Frontal cortex (tissue), 4 donors: ENCODE results near the gene ENOX1. TPM values are rescaled to one million over a fixed set of nuclear protein-coding genes. Genes with fewer than 3 reads are reported as not detected.

Source experiments
- DNase-seq, 2 donors: peaks; one replicate each; pipeline ENCODE4 v3.0.0; 2012; ENCODE audit warnings: low spot score in 2 of 2
- FAIRE-seq: peaks from 2 replicates; lab custom pipeline; 2012; peaks lifted over from hg19 to GRCh38; lab: Jason Lieb, UNC
- total RNA-seq: library from RNA; depleted of rRNA; stranded (reverse); fragments of >200 nt; gene quantifications from one replicate; pipeline ENCODE4 v1.2.3, GENCODE V29; 2014
- donor health status: control.
- donor health status: control.
- donor health status: control.

ENOX1 gene
- total RNA-seq, 1 donor from 2014 or later = 50.5 TPM

DNA sequence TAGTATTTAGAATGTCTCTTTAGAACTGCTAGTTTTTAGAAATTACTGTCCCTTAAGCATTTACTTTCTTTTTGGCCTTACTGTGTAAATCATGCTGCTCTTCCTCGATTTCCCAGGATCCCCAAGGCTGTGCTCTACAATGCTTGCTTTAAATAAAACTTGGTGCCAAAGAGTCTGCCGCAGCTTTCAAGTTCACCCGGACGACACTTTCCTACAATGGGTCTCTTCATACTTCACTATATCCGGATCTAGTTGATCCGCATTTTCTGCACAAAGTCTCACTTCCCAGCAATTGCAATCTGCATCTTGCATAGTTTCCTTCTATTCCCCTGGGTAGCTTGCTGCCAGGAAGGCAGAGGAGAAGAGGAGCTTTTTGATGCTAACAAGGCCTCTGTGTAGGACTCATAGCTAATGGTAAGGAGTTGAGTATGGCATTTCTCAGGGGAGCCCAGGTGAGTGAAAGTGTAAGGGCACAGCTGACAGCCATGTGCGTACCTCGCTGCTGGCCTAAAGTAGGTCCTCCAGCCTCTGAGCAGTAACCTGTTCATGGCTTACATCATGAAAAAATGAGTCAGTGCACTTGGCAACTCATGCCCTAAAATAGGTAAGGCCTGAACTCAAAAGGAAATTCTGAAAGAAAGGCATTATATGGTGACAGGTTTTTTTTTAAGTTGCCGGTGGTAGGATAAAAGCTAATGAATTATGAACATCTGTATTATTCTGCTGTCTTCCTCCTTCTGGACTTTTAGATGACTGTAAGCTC is 101.6 kb downstream of the ENOX1 start:
- FAIRE-seq (no peak), DNase-seq (no peak)

DNA sequence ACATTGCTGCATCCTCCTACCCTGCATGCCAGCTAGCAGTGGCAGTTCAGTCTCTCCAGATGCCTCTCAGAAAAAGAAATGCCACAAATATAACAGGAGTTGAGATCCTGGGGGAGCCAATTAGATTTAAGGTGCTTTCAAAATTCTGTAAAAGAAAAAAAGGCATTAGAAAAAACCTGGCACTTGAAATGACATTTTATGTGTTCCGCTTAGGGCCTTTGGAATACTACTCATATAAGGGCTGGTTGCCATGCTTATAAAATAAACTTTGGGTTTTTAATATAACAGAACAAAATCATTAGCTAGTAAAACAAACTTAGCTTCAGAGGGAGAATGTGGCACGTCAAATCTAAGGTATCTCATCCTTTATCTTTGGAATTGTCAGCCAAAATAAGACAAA is 104.1 kb downstream of the ENOX1 start:
- FAIRE-seq (no peak), DNase-seq (no peak)

DNA sequence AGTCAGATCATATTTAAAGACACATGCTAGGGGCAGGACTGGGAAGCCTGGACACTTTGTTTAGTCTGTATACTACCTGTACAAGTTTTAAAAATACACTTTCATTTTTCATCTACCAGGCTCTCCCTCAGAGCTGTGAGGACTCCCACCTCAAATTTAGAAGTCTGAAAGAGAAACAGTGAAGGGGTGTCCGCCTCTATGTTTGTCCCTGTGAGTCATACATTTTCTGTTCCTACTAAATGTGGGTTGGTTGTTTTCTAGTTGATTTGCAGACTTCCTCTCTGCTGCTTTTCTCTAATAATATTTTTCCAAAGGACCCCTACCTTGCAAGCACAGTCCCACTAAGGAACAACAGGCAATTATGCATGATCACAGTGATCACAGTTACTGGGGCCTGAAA is 110.5 kb downstream of the ENOX1 start:
- DNase-seq = no peak
- no peak for FAIRE-seq

DNA sequence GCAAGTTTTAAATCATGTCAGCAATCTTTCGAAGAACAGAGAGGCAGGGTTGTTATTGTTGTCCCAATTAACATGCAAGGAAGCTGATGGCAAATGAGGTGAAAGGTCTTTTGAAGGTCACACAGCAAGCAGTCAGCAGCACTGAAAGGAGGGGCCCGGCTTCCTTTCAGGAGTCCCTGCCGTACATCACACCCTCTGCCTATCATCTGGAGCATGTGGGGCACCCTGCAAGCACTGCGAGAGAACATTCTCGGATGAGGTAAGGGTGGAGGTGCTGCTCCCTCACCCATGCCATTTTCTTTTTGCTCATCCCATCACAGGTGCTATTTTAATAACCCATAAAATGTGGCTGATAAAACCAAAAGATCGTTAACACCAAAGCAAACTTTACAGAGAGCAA is 111.2 kb downstream of the ENOX1 start:
- DNase-seq (no peak), FAIRE-seq (no peak)

DNA sequence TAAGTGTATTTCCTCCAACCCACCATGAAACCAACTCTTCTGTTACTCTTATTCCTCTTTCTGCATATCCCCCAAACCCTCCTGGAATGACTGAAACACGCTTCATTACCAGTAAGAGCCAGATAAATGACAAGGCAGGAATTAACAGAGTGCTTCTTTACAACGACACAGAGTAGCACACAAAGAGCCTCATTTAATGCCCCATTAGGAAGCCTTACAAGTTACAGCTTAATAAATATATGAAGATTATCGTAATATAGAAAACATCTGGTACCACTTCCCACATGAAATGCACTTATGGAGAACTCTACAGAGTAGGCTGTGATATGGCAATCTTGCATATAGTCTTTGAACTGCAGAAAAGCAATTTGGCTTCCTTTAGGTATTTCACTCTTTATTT is 116.8 kb downstream of the ENOX1 start:
- DNase-seq (no peak), FAIRE-seq (no peak)

DNA sequence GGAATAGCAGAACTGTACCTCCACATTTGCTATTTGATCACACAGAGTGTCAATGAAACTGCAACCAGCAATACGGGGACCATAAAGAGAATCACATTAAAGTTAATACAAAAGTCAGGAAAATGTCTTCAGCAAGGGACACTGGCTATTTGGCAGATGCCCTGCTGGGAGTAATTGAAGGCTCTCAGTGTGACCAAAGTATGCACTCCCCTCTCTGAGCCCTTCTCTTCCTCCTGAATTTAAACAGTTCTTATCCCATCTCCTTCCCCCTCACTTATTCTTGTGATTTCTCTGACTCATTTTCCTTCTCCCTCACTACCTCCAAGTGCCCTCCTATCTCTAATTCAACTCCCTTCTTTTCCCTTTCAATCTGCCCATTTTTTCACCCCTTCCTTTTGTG is 117.7 kb downstream of the ENOX1 start:
- FAIRE-seq (no peak), DNase-seq (no peak)

DNA sequence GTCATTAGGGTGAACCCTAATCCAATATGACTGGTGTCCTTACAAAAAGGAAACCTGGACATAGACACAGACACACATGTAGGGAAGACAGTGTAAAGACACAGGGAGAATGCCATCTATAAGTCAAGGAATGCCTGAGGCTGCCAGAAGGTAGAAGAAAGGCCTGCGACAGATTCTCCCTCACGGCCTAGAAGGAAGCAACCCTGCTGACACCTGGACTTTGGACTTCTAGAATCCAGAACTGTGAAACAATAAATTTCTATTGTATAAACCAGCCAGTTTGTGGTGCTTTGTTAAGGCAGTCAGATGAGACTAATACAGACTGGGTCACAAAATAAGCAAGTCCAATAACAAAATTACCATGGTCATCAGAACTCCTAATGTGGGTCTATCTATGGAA is 120.4 kb downstream of the ENOX1 start:
- DNase-seq (no peak), FAIRE-seq (no peak)

DNA sequence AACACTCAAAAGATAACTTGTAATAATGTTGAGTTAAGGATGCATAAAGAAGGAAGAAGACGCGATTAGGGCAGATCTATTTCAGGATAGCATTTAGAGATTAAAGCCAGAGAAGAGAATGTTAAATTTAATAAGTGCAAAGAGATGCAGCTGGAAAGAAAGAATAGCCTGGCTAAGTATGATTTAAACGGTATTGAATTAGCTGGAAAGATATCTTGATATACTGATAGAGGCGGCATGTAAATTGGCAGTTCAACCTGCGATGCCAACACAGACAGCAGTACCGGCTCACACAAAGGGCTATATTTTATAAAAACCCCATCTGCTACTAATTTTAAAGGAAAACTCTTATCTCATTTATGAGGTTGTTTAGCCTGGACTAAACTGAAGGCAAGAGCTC is 121.4 kb downstream of the ENOX1 start:
- FAIRE-seq (no peak), DNase-seq (no peak)

DNA sequence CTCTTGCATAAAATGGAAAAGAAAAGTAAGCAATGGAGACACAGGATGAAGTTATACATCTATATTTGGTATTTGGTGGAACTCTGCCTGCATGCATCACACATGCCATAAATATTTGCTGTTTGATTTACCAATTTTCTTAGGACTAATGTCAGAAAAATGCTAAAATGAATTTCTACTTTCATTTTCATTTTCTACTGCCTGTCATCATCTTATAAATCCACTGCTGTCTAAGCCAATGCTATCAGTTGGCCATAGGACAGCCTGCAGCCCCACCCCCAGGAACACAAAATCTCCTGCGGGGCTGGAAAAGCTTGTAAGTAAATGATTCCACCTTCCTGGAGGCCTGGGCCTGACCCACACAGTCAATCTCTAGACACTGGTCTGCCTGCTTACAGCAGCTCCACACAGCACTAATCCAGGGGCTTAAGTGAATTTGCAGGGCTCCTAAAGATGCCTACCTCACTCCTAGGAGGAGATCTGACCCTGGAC is 122.0 kb downstream of the ENOX1 start:
- DNase-seq (no peak), FAIRE-seq (no peak)

DNA sequence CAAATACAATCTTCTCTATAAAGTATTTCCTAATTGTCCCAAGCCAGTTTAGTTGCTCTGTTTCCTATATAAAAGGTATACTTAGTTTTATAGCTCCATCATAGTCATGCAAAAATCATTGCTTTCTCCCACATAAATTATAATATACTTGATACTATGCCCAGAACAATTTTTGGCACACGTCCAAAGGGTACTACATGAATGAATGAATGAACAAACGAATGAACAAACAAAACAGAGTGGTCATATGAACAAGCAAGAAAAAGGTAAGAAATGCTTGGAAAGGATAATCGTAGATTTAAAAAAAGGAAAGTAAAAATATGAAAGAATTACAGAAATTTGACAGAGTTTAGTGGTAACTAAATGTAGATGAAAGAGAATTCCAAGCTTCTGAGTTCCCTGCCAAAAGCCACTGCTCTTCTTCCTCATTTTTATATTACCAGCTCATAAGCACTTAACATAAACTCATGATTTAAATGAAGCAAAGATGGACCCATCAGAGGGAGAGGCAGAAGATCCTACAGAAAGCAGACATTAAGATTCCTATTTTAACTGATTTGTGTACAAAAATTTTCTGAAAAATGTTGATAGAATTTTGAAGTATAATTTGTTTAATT is 123.2 kb downstream of the ENOX1 start:
- no peak for FAIRE-seq
- DNase-seq = no peak

DNA sequence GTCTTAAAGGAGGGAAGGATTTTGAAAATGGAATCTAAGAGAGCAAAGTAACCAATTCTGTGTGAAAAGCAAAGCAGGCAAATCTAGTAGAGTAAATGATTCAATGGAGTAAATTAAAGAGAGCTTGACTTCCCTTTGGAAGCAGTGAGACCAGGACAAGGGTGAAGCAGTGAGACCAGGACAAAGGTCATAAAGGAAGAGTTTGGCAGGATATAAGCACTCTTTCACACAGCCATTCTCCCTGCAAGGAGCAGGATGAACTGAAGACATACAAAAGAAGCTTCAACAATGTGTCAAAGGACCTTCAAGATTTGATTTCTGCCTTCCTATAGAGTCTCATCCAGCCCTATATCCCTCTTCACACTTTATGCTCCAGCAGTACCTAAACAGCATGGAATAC is 123.8 kb downstream of the ENOX1 start:
- no peak for DNase-seq
- no peak for FAIRE-seq

DNA sequence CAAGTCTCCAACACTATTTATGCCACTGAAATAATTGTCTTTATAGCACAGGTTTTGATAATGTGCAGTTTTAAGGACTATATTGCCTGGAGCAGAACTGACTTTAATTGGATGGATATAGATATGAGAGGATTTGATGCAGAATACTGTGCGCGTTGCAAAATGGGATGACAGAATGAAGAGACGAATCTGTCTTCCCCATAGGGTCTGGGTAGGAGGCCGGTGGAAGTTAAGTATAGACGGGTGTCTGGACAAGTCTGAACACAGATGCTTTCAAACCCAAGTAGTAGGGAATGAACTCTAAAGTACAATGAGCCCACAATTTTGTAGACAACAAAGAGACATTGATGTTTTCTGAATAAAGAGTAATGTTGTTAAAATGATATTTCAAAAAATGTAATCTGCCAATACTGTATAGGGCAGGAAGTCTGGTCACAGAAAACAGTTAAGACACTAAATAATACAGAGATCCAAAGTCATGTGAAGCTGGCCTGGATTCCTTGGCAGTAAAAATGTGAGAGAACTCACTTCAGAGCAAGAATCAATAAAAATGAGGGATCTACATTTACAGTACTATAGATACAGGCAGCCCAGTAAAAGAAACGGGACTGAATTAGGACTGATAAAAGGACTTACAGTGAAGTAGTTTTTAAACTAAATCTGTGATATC is 125.5 kb downstream of the ENOX1 start:
- no peak for DNase-seq
- FAIRE-seq = no peak

DNA sequence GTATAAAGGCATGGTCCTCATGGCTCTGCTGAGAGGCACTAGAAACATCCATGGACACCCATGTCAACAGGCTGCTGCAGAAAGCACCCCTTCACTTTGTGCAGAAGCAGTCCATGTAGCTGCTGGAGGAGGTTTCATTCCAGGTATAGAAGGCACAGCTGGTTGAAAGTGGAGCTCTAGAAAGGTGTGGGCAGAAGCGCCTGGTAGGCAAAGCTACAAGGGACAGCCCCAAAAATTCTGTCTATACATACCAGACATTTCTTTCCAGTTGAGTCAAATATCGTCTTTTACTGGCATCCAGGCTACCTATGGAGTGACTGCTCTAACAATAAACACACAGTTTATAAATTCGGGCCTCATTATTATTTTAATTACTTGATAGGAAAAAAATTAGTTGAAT is 129.3 kb downstream of the ENOX1 start:
- no peak for DNase-seq
- FAIRE-seq = no peak

DNA sequence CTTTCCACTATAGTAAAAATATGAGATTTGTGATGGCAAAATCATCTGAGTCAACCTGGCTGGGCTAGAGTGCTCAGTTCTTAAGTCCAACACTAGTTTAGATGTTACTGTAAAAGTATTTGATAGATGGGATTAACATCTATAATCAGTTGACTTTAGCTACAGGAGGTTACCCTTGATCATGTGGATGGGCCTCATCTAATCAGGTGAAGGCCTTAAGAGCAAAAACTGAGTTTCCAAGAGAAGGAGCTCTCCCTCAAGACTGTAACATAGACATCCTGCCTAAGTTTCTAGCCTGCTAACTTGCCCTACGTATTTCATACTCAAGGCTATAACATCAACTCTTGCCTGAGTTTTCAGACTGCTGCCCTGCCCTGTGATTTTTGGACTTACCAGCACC is 132.8 kb downstream of the ENOX1 start:
- no peak for FAIRE-seq
- DNase-seq = no peak

DNA sequence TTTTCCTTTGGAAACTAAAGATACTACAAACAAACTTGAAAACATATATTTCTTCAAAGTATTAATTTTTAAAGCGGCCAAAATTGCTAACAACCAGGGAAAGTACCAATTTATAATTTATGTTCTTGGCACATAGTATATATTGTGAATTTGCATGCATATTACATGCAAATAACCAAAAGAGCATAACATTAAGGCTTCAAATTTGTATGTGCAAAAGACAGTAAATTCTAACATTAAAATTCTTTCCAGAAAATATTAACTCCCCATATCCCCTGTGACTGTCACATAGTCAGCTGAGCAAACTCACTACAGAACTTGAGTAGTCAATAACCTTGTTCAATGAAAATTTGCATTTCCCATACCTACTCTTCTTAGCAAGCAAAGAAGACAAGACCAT is 133.4 kb downstream of the ENOX1 start:
- DNase-seq = no peak

DNA sequence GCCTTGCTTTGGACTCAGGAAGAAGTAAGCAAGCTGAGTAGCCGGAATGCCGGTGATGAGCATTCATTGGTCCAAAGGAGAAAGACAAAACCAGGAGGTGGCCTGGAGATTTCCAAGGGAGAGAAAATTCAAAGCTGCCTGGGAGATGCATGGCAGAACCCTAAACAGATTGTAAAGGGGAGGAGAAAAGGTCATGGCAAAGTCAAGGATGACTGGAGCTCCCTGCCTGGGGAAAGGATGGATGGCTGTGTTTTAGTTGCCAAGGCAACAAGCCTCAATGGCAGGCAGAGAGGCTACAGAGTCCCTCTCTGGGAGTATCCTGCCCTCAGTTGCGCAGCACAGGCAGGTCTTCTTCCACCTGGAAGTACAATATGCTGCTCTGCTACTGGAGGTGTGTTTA is 134.0 kb downstream of the ENOX1 start:
- FAIRE-seq (no peak), DNase-seq (no peak)

More for the DNA sequence above, 133.4 kb downstream of the ENOX1 start:
- no peak for FAIRE-seq

DNA sequence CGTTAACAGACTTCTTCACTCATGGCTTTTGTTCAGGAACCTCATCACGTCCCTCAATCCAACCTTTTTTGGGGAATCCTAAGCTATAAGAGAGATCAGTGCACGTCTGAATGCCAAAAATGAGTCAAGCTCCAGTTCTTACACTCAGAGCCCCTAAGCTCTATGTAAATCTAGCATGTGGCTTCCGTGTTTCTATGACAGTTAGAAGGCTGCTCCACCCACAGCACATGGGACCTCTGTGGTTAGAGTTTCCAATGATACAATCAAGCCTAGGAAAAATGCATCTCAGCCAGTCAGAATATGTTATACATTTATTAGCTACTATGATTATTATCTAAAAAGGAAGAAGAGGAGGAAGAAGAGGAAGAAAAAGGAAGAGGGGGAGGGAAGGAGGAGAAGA is 135.9 kb downstream of the ENOX1 start:
- FAIRE-seq = no peak
- no peak for DNase-seq

DNA sequence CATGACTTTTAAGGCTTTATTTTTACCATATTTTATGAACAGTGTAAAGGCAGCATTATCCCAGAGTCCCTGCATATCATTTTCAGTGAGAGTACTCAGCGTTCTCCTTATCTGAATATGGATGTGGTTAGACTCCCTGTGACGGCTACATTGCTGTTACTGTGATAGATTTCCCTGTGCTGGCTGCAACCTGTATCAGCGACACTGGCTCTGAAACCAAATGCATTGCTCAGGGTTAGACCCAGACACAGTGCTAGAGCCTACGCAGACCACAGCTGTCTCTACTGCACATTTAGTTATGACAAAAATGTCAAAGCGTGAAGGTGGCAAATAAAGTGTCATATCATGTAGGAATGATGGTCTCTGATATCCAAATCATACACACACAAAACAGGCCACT is 138.0 kb downstream of the ENOX1 start:
- FAIRE-seq (no peak), DNase-seq (no peak)

DNA sequence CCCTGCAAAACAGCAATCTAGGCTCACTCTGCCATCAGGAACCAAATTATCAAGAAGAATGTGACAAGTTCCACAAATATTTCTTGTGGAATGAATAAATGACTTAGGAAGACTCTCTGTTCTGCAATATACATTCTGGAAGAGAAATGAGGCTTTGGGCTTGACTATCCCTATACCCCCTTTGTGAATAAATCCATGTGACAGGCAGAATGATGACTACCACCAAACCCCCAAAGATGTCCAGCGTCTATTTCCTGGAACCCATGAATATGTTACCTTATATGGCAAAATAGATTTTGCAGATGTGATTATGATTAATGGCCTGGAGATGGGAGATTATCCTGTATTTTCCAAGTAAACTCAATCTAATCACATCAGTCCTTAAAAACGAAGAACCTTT is 139.3 kb downstream of the ENOX1 start:
- no peak for FAIRE-seq

DNA sequence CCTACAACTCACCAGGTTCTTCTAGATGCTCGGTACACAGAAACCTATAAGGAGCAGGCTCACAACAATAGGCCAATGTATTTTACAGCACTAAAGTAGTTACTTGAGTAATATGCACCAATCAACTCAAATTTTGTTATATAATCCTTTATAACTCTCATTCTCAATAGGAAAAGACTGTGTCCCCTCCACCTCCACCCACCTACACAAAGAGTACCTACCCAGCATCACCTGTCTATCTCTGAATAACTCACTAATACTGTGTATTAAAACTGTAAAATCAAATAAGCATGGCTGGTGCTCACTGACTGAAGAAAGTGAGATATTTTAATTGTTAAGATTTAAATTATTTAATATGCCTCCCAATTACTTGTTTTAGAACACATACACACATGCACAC is 146.3 kb downstream of the ENOX1 start:
- FAIRE-seq = no peak

More for the DNA sequence above, 139.3 kb downstream of the ENOX1 start:
- DNase-seq = no peak

DNA sequence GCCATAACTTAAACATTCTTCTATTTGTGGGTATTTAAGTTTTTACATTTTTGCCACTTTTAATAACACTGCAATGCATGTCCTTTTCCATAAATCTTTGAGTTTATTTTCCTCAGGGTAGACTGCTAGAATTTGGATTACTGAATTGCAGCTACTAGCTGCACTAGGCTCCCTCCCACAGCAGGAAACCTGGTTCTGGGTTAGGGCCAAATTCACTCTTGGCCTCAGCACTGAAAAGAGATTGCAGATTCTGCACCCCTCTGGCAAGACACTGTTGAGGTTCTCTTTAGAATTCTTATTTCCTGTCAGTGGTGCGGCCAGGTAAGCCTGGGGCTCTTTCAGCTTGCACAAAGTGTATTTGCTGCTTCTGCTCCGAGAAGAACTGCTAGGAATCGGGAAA is 155.7 kb downstream of the ENOX1 start:
- DNase-seq (no peak), FAIRE-seq (no peak)

More for the DNA sequence above, 146.3 kb downstream of the ENOX1 start:
- DNase-seq = no peak
